Gastrocnemius medialis (tissue), 4 donors: Measurements from ENCODE around the gene SHC3. TPM values are rescaled to one million over a fixed set of nuclear protein-coding genes. Genes with fewer than 3 reads are reported as not detected.

ENCODE experiments used
- ATAC-seq, 2 donors: fragments of 150-250 bp; one replicate each; pipeline ENCODE4 v1.9.1; 2016
- DNase-seq, 2 donors: peaks; one replicate each; pipeline ENCODE4 v3.0.0-alpha.2; 2019
- H3K27ac ChIP-seq, 4 donors: fragments of 200-600 bp; sonication (generic); 1 replicate in 1 of 4; 2 replicates in 3 of 4; pipeline ENCODE4 v1.5.1; 2016 to 2018; ENCODE audit warnings: mild to moderate bottlenecking in 2 of 4, moderate library complexity in 1 of 4
- H3K27me3 ChIP-seq, 3 donors: fragments of 200-600 bp; sonication (generic) in 2 of 3; 1 replicate in 1 of 3; 2 replicates in 2 of 3; pipeline versions ENCODE4 v1.5.1 to v1.6.0; 2016 to 2019; ENCODE audit warnings: mild to moderate bottlenecking in 1 of 3, moderate library complexity in 1 of 3
- H3K36me3 ChIP-seq, 2 donors: fragments of 200-600 bp; sonication (generic) in 1 of 2; one replicate each; pipeline ENCODE4 v1.5.1; 2017 to 2018
- H3K4me1 ChIP-seq, 2 donors: fragments of 200-600 bp; sonication (generic) in 1 of 2; one replicate each; pipeline ENCODE4 v1.5.1; 2016 to 2017; ENCODE audit warnings: mild to moderate bottlenecking in 2 of 2
- H3K4me3 ChIP-seq, 4 donors: fragments of 200-600 bp; sonication (generic) in 3 of 4; 1 replicate in 1 of 4; 2 replicates in 3 of 4; pipeline ENCODE4 v1.5.1; 2016 to 2019; ENCODE audit warnings: mild to moderate bottlenecking in 2 of 4
- H3K9me3 ChIP-seq, 3 donors: fragments of 200-600 bp; sonication (generic) in 2 of 3; 1 replicate in 1 of 3; 2 replicates in 2 of 3; pipeline ENCODE4 v1.5.1; 2016 to 2019
- POLR2A ChIP-seq, 2 donors: fragments of 450-650 bp; IDR thresholded peaks; one replicate each; pipeline ENCODE4 v1.6.1; 2017; ENCODE audit warnings: antibody characterized with exemption in 2 of 2, mild to moderate bottlenecking in 2 of 2, moderate library complexity in 2 of 2
- in situ Hi-C, 4 donors: fragments of 200-750 bp; cut with MboI; loops; one replicate each; pipeline versions ENCODE4 v1.15.0 to v1.8.0; 2017; ENCODE audit warnings: low sequenced_read_pairs in 4 of 4
- intact Hi-C: fragments of 100-400 bp; cut with DNase I; formaldehyde crosslinking; loops from one replicate; pipeline ENCODE4 v1.15.1; 2023; ENCODE audit warnings: low total_unique reads
- total RNA-seq, 4 donors: library from RNA; depleted of rRNA; stranded (reverse); fragments of >200 nt; gene quantifications; one replicate each; pipeline versions ENCODE4 v1.1.0 to v1.2.3, GENCODE V29; 2016
- TF ChIP-seq, protein P1 (sequence below), 5 experiments: fragments of 450-650 bp in 3 of 5; fragments of 200-600 bp in 2 of 5; sonication (generic) in 2 of 5; IDR thresholded peaks in 4 of 5; conservative IDR thresholded peaks in 1 of 5; 1 replicate in 4 of 5; 2 replicates in 1 of 5; pipeline ENCODE4 v1.5.1; 2016 to 2019; ENCODE audit warnings: antibody characterized with exemption in 5 of 5, mild to moderate bottlenecking in 3 of 5, moderate library complexity in 3 of 5

The SHC3 gene
- total RNA-seq, 4 donors from 2014 or later = 0.09 to 0.29 (median 0.15) TPM; not detected in 1

DNA sequence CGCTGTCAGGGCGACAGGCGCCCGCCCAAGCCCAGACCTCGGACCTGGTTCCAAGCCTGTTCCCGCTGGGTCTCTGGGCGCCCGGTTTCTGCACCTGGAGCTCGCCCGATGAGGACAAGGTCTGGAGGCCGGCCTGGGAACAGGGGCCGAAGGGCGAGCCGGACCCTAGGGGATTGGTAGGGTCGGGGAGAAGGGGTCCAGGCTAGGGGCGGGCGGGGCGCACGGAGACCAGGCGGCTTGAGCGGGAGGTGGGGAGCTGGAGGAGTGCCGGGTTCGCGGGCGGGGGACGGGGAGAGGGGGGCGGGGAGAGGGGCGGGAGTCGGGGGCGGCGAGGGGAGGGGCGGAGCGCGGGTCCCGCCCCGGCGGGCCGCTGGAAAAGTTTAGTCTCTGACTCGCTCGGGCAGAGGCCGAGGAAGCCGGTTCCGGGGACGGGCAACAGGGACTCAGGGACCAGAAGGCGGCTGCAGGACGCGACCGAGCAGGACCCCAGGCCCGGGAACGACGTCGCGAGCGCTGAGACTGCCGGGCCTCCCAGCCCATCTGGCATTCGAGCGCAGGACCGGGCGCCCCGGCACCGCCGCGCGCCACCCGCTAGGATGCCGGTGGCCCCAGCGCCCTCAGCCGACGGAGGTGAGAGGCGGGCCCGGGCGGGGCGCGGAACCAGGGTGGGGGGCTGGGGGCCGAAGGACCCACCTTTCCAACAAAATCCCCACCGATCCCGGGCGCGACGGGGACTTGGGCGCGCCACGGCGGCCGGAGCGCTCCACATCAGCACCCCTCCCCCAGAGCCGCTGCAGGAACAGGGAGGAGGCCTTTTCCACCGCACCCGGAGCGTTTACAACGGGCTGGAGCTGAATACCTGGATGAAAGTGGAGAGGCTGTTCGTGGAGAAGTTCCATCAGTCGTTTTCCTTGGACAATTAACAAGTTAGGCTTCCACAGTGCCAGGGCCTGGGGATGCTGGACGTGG lies 187.3 kb downstream of the SHC3 start, which contains the start of gene S1PR3:
Gene S1PR3 (plus strand): TSS at position 403 of the 969 bp plus-strand sequence. CDS start 9,733 bp downstream, outside the sequence.
- intact Hi-C loops = no loop called here
- Histone ChIP-seq H3K4me3 (peak within 1 kb of the TSS; percentile 49 to 63 (median 52)), H3K4me1 (no peaks in the 10 kb centered on the region), H3K27me3 (peaks cover 14 to 22% (median 19%) of the 10 kb centered on the region in 3 donors), H3K36me3 (no peaks in the 10 kb centered on the region), H3K27ac (peak within 1 kb of the TSS; percentile 51 to 65 (median 62)), H3K9me3 (no peaks in the 10 kb centered on the region)
- ATAC-seq (peak; percentile 39 to 52), DNase-seq (peak in 1 of 2 donors; percentile 23)
- in situ Hi-C loops = loop anchor here in 1 of 4 donors (25.0 kb wide), 1 partner anchor 254 kb away; no protein-coding TSS in a partner anchor
- TF ChIP-seq, protein P1, sequence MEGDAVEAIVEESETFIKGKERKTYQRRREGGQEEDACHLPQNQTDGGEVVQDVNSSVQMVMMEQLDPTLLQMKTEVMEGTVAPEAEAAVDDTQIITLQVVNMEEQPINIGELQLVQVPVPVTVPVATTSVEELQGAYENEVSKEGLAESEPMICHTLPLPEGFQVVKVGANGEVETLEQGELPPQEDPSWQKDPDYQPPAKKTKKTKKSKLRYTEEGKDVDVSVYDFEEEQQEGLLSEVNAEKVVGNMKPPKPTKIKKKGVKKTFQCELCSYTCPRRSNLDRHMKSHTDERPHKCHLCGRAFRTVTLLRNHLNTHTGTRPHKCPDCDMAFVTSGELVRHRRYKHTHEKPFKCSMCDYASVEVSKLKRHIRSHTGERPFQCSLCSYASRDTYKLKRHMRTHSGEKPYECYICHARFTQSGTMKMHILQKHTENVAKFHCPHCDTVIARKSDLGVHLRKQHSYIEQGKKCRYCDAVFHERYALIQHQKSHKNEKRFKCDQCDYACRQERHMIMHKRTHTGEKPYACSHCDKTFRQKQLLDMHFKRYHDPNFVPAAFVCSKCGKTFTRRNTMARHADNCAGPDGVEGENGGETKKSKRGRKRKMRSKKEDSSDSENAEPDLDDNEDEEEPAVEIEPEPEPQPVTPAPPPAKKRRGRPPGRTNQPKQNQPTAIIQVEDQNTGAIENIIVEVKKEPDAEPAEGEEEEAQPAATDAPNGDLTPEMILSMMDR (IDR thresholded peaks at IDR 0.05 in 4 of 5, conservative IDR thresholded peaks at IDR 0.05 in 1 of 5) = no peak
- peak in 1 of 2 donors; percentile 52 for TF ChIP-seq POLR2A (IDR thresholded peaks at IDR 0.05)

- peak overlapping the region; percentile 51 to 64 (median 60) for H3K27ac ChIP-seq
- intact Hi-C loops = no loop called here
- TF ChIP-seq, protein P1 (IDR thresholded peaks at IDR 0.05 in 4 of 5, conservative IDR thresholded peaks at IDR 0.05 in 1 of 5) = no peak
- TF ChIP-seq POLR2A (IDR thresholded peaks at IDR 0.05) = no peak
- in situ Hi-C loops = loop anchor here in 1 of 4 donors (25.0 kb wide), 1 partner anchor 253 kb away; no protein-coding TSS in a partner anchor
- DNase-seq = no peak
- H3K27me3 ChIP-seq = peaks cover 14 to 22% (median 19%) of the 10 kb centered on the region in 3 donors
- H3K9me3 ChIP-seq = no peaks in the 10 kb centered on the region
- no peaks in the 10 kb centered on the region for H3K4me1 ChIP-seq
- H3K4me3 ChIP-seq = peak overlapping the region; percentile 18 to 63 (median 50)
- ATAC-seq = no peak
- H3K36me3 ChIP-seq = no peaks in the 10 kb centered on the region
Measured at GRCh38 chr9:88990729-88991065, 187.9 kb downstream of the SHC3 start.

- H3K27ac ChIP-seq = peak overlapping the region in 3 of 4 donors; percentile 51 to 64 (median 63)
- no peaks in the 10 kb centered on the region for H3K9me3 ChIP-seq
- no peaks in the 10 kb centered on the region for H3K36me3 ChIP-seq
- in situ Hi-C loops (loop anchor here in 1 of 4 donors (25.0 kb wide), 1 partner anchor 253 kb away; no protein-coding TSS in a partner anchor), intact Hi-C loops (no loop called here)
- no peak for TF ChIP-seq POLR2A (IDR thresholded peaks at IDR 0.05)
- TF ChIP-seq, protein P1 (IDR thresholded peaks at IDR 0.05 in 4 of 5, conservative IDR thresholded peaks at IDR 0.05 in 1 of 5) = no peak
- DNase-seq (no peak), ATAC-seq (no peak)
- no peak overlapping the region for H3K4me3 ChIP-seq
- H3K27me3 ChIP-seq = peaks cover 14 to 22% (median 19%) of the 10 kb centered on the region in 3 donors
- no peaks in the 10 kb centered on the region for H3K4me1 ChIP-seq
Measured at GRCh38 chr9:88990041-88990728, 188.4 kb downstream of the SHC3 start.

GRCh38 chr9:88988796-88989641 lies 189.6 kb downstream of the SHC3 start:
- DNase-seq = no peak
- Histone ChIP-seq H3K9me3 (no peaks in the 10 kb centered on the region), H3K4me3 (no peak overlapping the region), H3K4me1 (no peaks in the 10 kb centered on the region), H3K36me3 (no peaks in the 10 kb centered on the region), H3K27ac (no peak overlapping the region), H3K27me3 (peaks cover 14 to 21% (median 19%) of the 10 kb centered on the region in 3 donors)
- intact Hi-C loops (loop anchor here (10.0 kb wide), 1 partner anchor 244 kb away; no protein-coding TSS in a partner anchor), in situ Hi-C loops (loop anchor here in 1 of 4 donors (25.0 kb wide), 1 partner anchor 252 kb away; no protein-coding TSS in a partner anchor)
- TF ChIP-seq, protein P1 (IDR thresholded peaks at IDR 0.05 in 4 of 5, conservative IDR thresholded peaks at IDR 0.05 in 1 of 5) = no peak
- TF ChIP-seq POLR2A (IDR thresholded peaks at IDR 0.05) = no peak
- no peak for ATAC-seq
